Neural progenitor cell (in vitro differentiated cells): ENCODE data around the gene RBM34. TPM values are rescaled to one million over a fixed set of nuclear protein-coding genes. Genes with fewer than 3 reads are reported as not detected.

ENCODE experiments used
- DNase-seq: peaks from one replicate; pipeline ENCODE4 v3.0.0-alpha.2; 2016; ENCODE audit warnings: low spot score
- H2AFZ ChIP-seq: fragments of 200-600 bp; sonication (generic); replicated peaks from 2 replicates; pipeline ENCODE4 v1.6.1; 2016; ENCODE audit warnings: antibody characterized with exemption
- H3F3A ChIP-seq: fragments of 200-600 bp; sonication (generic); 2 replicates; pipeline ENCODE4 v1.6.1; 2016; ENCODE audit warnings: antibody characterized with exemption, low read depth
- H3K27ac ChIP-seq: fragments of 200-600 bp; sonication (generic); 2 replicates; pipeline ENCODE4 v1.5.1; 2016; ENCODE audit warnings: mild to moderate bottlenecking
- H3K27me3 ChIP-seq: fragments of 200-600 bp; sonication (generic); 2 replicates; pipeline ENCODE4 v1.6.1; 2016; ENCODE audit warnings: mild to moderate bottlenecking, moderate library complexity
- H3K36me3 ChIP-seq: fragments of 200-600 bp; sonication (generic); 2 replicates; pipeline ENCODE4 v1.5.1; 2016
- H3K4me1 ChIP-seq: fragments of 200-600 bp; sonication (generic); 2 replicates; pipeline ENCODE4 v1.6.1; 2016; ENCODE audit warnings: mixed run types
- H3K4me2 ChIP-seq: fragments of 200-600 bp; sonication (generic); 2 replicates; pipeline ENCODE4 v1.6.1; 2016
- H3K4me3 ChIP-seq: fragments of 200-600 bp; sonication (generic); 2 replicates; pipeline ENCODE4 v1.5.1; 2016
- H3K79me2 ChIP-seq: fragments of 200-600 bp; sonication (generic); 2 replicates; pipeline ENCODE4 v1.6.1; 2016; ENCODE audit warnings: low read depth
- H3K9ac ChIP-seq: fragments of 200-600 bp; sonication (generic); 2 replicates; pipeline ENCODE4 v1.6.1; 2016
- H3K9me3 ChIP-seq: fragments of 200-600 bp; sonication (generic); 2 replicates; pipeline ENCODE4 v1.5.1; 2016; ENCODE audit warnings: low read depth
- H4K20me1 ChIP-seq: fragments of 200-600 bp; sonication (generic); 2 replicates; pipeline ENCODE4 v1.6.1; 2016; ENCODE audit warnings: low read depth
- H3K27ac Mint-ChIP-seq: 3 replicates; pipeline ENCODE4 v1.8.0; 2021; ENCODE audit warnings: mixed read lengths
- H3K27me3 Mint-ChIP-seq: 2 replicates; pipeline ENCODE4 v1.8.0; 2022; ENCODE audit warnings: low read depth, mild to moderate bottlenecking, inconsistent platforms, moderate library complexity, mixed read lengths; ENCODE audit not compliant: insufficient read depth
- H3K36me3 Mint-ChIP-seq: 3 replicates; pipeline ENCODE4 v1.8.0; 2021; ENCODE audit warnings: mixed read lengths
- H3K4me1 Mint-ChIP-seq: 3 replicates; pipeline ENCODE4 v1.8.0; 2021; ENCODE audit warnings: mixed read lengths
- H3K4me3 Mint-ChIP-seq: 3 replicates; pipeline ENCODE4 v1.8.0; 2021; ENCODE audit warnings: mild to moderate bottlenecking, moderate library complexity, mixed read lengths
- H3K9me3 Mint-ChIP-seq: 3 replicates; pipeline ENCODE4 v1.8.0; 2020; ENCODE audit warnings: mixed read lengths
- EZH2 ChIP-seq: fragments of 200-600 bp; sonication (generic); IDR thresholded peaks from 2 replicates; pipeline ENCODE4 v1.6.1; 2017; ENCODE audit warnings: antibody characterized with exemption, mild to moderate bottlenecking, moderate library complexity
- EZH2phosphoT487 ChIP-seq: fragments of 200-600 bp; sonication (generic); IDR thresholded peaks from 2 replicates; pipeline ENCODE4 v1.6.1; 2017; ENCODE audit warnings: antibody characterized with exemption
- total RNA-seq: library from RNA; depleted of rRNA; stranded (reverse); fragments of >200 nt; gene quantifications from 2 replicates; pipeline ENCODE4 v1.2.3, GENCODE V29; 2015; ENCODE audit warnings: low replicate concordance
- TF ChIP-seq, protein P1 (sequence below): fragments of 200-600 bp; sonication (generic); IDR thresholded peaks from 2 replicates; pipeline ENCODE4 v1.5.1; 2017; ENCODE audit warnings: antibody characterized with exemption, mild to moderate bottlenecking

The RBM34 gene
- total RNA-seq, 1 donor from 2014 or later = 107 TPM

- no peak overlapping the region for H3K4me3 ChIP-seq
- H3K9ac ChIP-seq = no peak overlapping the region
- peaks cover 41% of the 10 kb centered on the region for H3F3A ChIP-seq
- Mint-ChIP-seq H3K27me3 (no peaks in the 10 kb centered on the region), H3K36me3 (peaks cover 18% of the 10 kb centered on the region), H3K4me1 (peaks cover 13% of the 10 kb centered on the region), H3K27ac (no peak overlapping the region), H3K4me3 (no peak overlapping the region), H3K9me3 (no peaks in the 10 kb centered on the region)
- H3K9me3 ChIP-seq = no peaks in the 10 kb centered on the region
- H3K79me2 ChIP-seq = peaks cover 3% of the 10 kb centered on the region
- H3K36me3 ChIP-seq = peaks cover 6% of the 10 kb centered on the region
- no peaks in the 10 kb centered on the region for H3K4me1 ChIP-seq
- H3K4me2 ChIP-seq = no peak overlapping the region
- TF ChIP-seq, protein P1, sequence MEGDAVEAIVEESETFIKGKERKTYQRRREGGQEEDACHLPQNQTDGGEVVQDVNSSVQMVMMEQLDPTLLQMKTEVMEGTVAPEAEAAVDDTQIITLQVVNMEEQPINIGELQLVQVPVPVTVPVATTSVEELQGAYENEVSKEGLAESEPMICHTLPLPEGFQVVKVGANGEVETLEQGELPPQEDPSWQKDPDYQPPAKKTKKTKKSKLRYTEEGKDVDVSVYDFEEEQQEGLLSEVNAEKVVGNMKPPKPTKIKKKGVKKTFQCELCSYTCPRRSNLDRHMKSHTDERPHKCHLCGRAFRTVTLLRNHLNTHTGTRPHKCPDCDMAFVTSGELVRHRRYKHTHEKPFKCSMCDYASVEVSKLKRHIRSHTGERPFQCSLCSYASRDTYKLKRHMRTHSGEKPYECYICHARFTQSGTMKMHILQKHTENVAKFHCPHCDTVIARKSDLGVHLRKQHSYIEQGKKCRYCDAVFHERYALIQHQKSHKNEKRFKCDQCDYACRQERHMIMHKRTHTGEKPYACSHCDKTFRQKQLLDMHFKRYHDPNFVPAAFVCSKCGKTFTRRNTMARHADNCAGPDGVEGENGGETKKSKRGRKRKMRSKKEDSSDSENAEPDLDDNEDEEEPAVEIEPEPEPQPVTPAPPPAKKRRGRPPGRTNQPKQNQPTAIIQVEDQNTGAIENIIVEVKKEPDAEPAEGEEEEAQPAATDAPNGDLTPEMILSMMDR = no peak
- no peak for TF ChIP-seq EZH2
- TF ChIP-seq EZH2phosphoT487 = no peak
- H3K27ac ChIP-seq = no peak overlapping the region
- peaks cover 5% of the 10 kb centered on the region for H3K27me3 ChIP-seq
- no peak for DNase-seq
- H2AFZ ChIP-seq = no peak overlapping the region
- peaks cover 23% of the 10 kb centered on the region for H4K20me1 ChIP-seq
Measured at GRCh38 chr1:235106457-235106856, 54.6 kb downstream of the RBM34 start.

- H3K9ac ChIP-seq = no peak overlapping the region
- H3K9me3 Mint-ChIP-seq = no peaks in the 10 kb centered on the region
- no peaks in the 10 kb centered on the region for H3K4me1 ChIP-seq
- peaks cover 37% of the 10 kb centered on the region for H3F3A ChIP-seq
- no peaks in the 10 kb centered on the region for H3K79me2 ChIP-seq
- peaks cover 5% of the 10 kb centered on the region for H3K27me3 Mint-ChIP-seq
- peaks cover 1% of the 10 kb centered on the region for H3K36me3 ChIP-seq
- H3K9me3 ChIP-seq = no peaks in the 10 kb centered on the region
- TF ChIP-seq EZH2 (no peak), EZH2phosphoT487 (no peak)
- TF ChIP-seq, protein P1 = no peak
- no peak overlapping the region for H3K27ac ChIP-seq
- H3K4me1 Mint-ChIP-seq = peaks cover 18% of the 10 kb centered on the region
- DNase-seq = no peak
- H3K4me3 ChIP-seq = no peak overlapping the region
- no peak overlapping the region for H3K4me3 Mint-ChIP-seq
- peaks cover 14% of the 10 kb centered on the region for H4K20me1 ChIP-seq
- no peak overlapping the region for H2AFZ ChIP-seq
- no peak overlapping the region for H3K27ac Mint-ChIP-seq
- H3K4me2 ChIP-seq = no peak overlapping the region
- peaks cover 12% of the 10 kb centered on the region for H3K36me3 Mint-ChIP-seq
- H3K27me3 ChIP-seq = peaks cover 5% of the 10 kb centered on the region
Measured at GRCh38 chr1:235105051-235106043, 55.7 kb downstream of the RBM34 start.

DNA sequence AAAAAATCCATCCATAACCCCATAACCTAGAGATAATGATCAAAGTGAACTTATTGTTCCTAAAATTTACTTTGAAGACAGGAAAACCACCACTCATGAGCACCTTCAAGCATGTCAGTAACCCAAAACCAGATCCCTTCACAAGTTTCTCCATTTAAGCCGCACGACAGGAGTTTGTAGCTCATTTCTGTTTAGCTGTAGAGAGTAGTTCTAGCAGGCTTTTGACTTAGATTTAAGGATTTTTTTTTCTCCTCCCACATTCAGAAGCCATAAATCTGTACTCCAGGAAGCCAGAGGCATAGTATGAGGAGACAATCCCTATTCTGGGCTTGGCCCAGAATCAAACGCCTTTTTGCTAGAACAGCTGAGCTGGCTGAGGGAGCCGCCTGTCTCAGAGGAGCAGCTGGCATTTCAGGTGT lies 58.0 kb downstream of the RBM34 start:
- H3K4me3 ChIP-seq = no peak overlapping the region
- no peak overlapping the region for H3K4me2 ChIP-seq
- H3K9me3 ChIP-seq = no peaks in the 10 kb centered on the region
- no peaks in the 10 kb centered on the region for H3K9me3 Mint-ChIP-seq
- no peak overlapping the region for H3K27ac ChIP-seq
- H3K9ac ChIP-seq = no peak overlapping the region
- no peak overlapping the region for H3K4me3 Mint-ChIP-seq
- H3F3A ChIP-seq = peaks cover 33% of the 10 kb centered on the region
- H2AFZ ChIP-seq = no peak overlapping the region
- peaks cover 26% of the 10 kb centered on the region for H3K4me1 Mint-ChIP-seq
- H3K27me3 Mint-ChIP-seq = peaks cover 5% of the 10 kb centered on the region
- no peaks in the 10 kb centered on the region for H3K4me1 ChIP-seq
- H3K36me3 Mint-ChIP-seq = no peaks in the 10 kb centered on the region
- H4K20me1 ChIP-seq = peaks cover 13% of the 10 kb centered on the region
- peaks cover 5% of the 10 kb centered on the region for H3K27me3 ChIP-seq
- no peaks in the 10 kb centered on the region for H3K36me3 ChIP-seq
- no peak for DNase-seq
- TF ChIP-seq, protein P1 = no peak
- TF ChIP-seq EZH2phosphoT487 (no peak), EZH2 (no peak)
- H3K79me2 ChIP-seq = no peaks in the 10 kb centered on the region
- no peak overlapping the region for H3K27ac Mint-ChIP-seq
